GM12878 (cell line): ENCODE results near the gene GAREM1. TPM values are rescaled to one million over a fixed set of nuclear protein-coding genes. Genes with fewer than 3 reads are reported as not detected.

ENCODE experiments used
- ATAC-seq: fragments of 200-7000 bp; cut with Tn5 transposase; 3 replicates; pipeline ENCODE4 v1.9.1; 2020; ENCODE audit warnings: mild to moderate bottlenecking, moderate library complexity
- BruUV-seq: library from RNA; stranded (reverse); fragments of 400-500 nt; replicated peaks from 2 replicates; lab custom pipeline; 2021; lab: Mats Ljungman, UMichigan
- CTCF ChIA-PET: fragments of 300-600 bp; sonication (Branson Sonifier 250); formaldehyde crosslinking; extraction: SDS; loops from one replicate; lab custom pipeline; 2021; ENCODE audit warnings: inconsistent platforms; lab: Yijun Ruan, JAX
- POLR2A ChIA-PET: fragments of 350-600 bp; formaldehyde crosslinking; extraction: SDS; loops from one replicate; lab custom pipeline; 2021; ENCODE audit warnings: inconsistent platforms; lab: Charles Lee
- RAD21 ChIA-PET: fragments of 300-600 bp; sonication (Branson Sonifier 250); formaldehyde crosslinking; loops from one replicate; lab custom pipeline; 2023; ENCODE audit warnings: antibody characterized with exemption; ENCODE audit not compliant: unreplicated experiment; lab: Charles Lee
- SMC1A ChIA-PET: fragments of 300-600 bp; sonication (Branson Sonifier 250); formaldehyde crosslinking; loops from one replicate; lab custom pipeline; 2023; ENCODE audit not compliant: unreplicated experiment, uncharacterized antibody; lab: Charles Lee
- DNase-seq: peaks from one replicate; pipeline ENCODE4 v3.0.0-alpha.2; 2011; ENCODE audit warnings: low read depth, low spot score
- FAIRE-seq: peaks from 3 replicates; lab custom pipeline; 2011; peaks lifted over from hg19 to GRCh38; lab: Jason Lieb, UNC
- H2AFZ ChIP-seq: 2 replicates; pipeline ENCODE4 v1.6.0; 2011; ENCODE audit warnings: low read depth, low read length, control low read depth; ENCODE audit not compliant: control insufficient read depth
- H3K27ac ChIP-seq: 2 replicates; pipeline ENCODE4 v1.5.1; 2011; ENCODE audit warnings: control low read depth; ENCODE audit not compliant: control insufficient read depth, insufficient read depth
- H3K27me3 ChIP-seq, 2 experiments: replicated peaks in 1 of 2; 2 replicates each; pipeline versions ENCODE4 v1.6.0 to v1.6.1; 2011; ENCODE audit warnings: low read length in 1 of 2; ENCODE audit not compliant: control insufficient read depth in 2 of 2, insufficient read depth in 2 of 2
- H3K36me3 ChIP-seq, 2 experiments: 2 replicates each; pipeline ENCODE4 v1.5.1; 2011; ENCODE audit warnings: low read length in 1 of 2; ENCODE audit not compliant: control insufficient read depth in 2 of 2, insufficient read depth in 2 of 2
- H3K4me1 ChIP-seq: 2 replicates; pipeline ENCODE4 v1.6.1; 2011; ENCODE audit warnings: mild to moderate bottlenecking, low read length, moderate library complexity, mixed read lengths; ENCODE audit not compliant: control insufficient read depth, insufficient read depth
- H3K4me2 ChIP-seq: 2 replicates; pipeline ENCODE4 v1.6.0; 2011; ENCODE audit warnings: control low read depth; ENCODE audit not compliant: control insufficient read depth, insufficient read depth
- H3K4me3 ChIP-seq: fragments of 200-600 bp; sonication (generic); 2 replicates; pipeline ENCODE4 v1.5.1; 2016
- H3K79me2 ChIP-seq: 2 replicates; pipeline ENCODE4 v1.6.0; 2011; ENCODE audit warnings: low read length; ENCODE audit not compliant: control insufficient read depth, insufficient read depth
- H3K9ac ChIP-seq: 2 replicates; pipeline ENCODE4 v1.8.0; 2011; ENCODE audit warnings: low read length, control low read depth, mixed read lengths; ENCODE audit not compliant: control insufficient read depth, insufficient read depth
- H3K9me3 ChIP-seq: replicated peaks from 3 replicates; pipeline ENCODE4 v1.5.1; 2011; ENCODE audit warnings: mild to moderate bottlenecking, low read length; ENCODE audit not compliant: control insufficient read depth, insufficient read depth
- H4K20me1 ChIP-seq: 2 replicates; pipeline ENCODE4 v1.6.0; 2011; ENCODE audit not compliant: control insufficient read depth, insufficient read depth
- EGR1 ChIP-seq, 2 experiments: IDR thresholded peaks; 1 replicate in 1 of 2; 2 replicates in 1 of 2; pipeline ENCODE4 v1.6.1; 2011 to 2012; ENCODE audit warnings: low read depth in 2 of 2, low read length in 2 of 2, borderline replicate concordance in 1 of 2, mild to moderate bottlenecking in 1 of 2, moderate library complexity in 1 of 2
- FOXK2 ChIP-seq: fragments of 450-650 bp; IDR thresholded peaks from 2 replicates; pipeline ENCODE4 v1.6.1; 2017; ENCODE audit warnings: mild to moderate bottlenecking, moderate library complexity
- GATAD2B ChIP-seq: fragments of 450-650 bp; conservative IDR thresholded peaks from 2 replicates; pipeline ENCODE4 v1.6.1; 2017; ENCODE audit warnings: low read depth, mild to moderate bottlenecking, moderate library complexity
- IKZF2 ChIP-seq, 2 experiments: fragments of 450-650 bp; IDR thresholded peaks; 2 replicates each; pipeline ENCODE4 v1.6.1; 2017; ENCODE audit warnings: mild to moderate bottlenecking in 2 of 2, moderate library complexity in 2 of 2
- LARP7 ChIP-seq: fragments of 450-650 bp; IDR thresholded peaks from 2 replicates; pipeline ENCODE4 v1.6.1; 2017; ENCODE audit warnings: mild to moderate bottlenecking
- NFXL1 ChIP-seq: fragments of 450-650 bp; IDR thresholded peaks from 2 replicates; pipeline ENCODE4 v1.6.1; 2017; ENCODE audit warnings: antibody characterized with exemption, mild to moderate bottlenecking, borderline replicate concordance
- NFYB ChIP-seq: IDR thresholded peaks from 2 replicates; pipeline ENCODE4 v1.6.1; 2011; ENCODE audit warnings: low read depth, mild to moderate bottlenecking, low read length, improper control_type of control experiment, moderate library complexity; ENCODE audit not compliant: insufficient read depth
- NR2C1 ChIP-seq: fragments of 450-650 bp; IDR thresholded peaks from 2 replicates; pipeline ENCODE4 v1.6.1; 2017; ENCODE audit warnings: antibody characterized with exemption, mild to moderate bottlenecking, moderate library complexity
- RCOR1 ChIP-seq: conservative IDR thresholded peaks from 2 replicates; pipeline ENCODE4 v1.6.1; 2012; ENCODE audit warnings: low read depth, low read length, improper control_type of control experiment
- RELB ChIP-seq: fragments of 450-650 bp; IDR thresholded peaks from 2 replicates; pipeline ENCODE4 v1.6.1; 2017; ENCODE audit warnings: low read depth, mild to moderate bottlenecking, moderate library complexity
- SMAD5 ChIP-seq: IDR thresholded peaks from 2 replicates; pipeline ENCODE4 v1.6.1; 2016; ENCODE audit warnings: antibody characterized with exemption, low read depth
- TAF1 ChIP-seq: IDR thresholded peaks from 2 replicates; pipeline ENCODE4 v1.6.1; 2011; ENCODE audit warnings: mild to moderate bottlenecking, low read depth, low read length, borderline replicate concordance
- TCF12 ChIP-seq: IDR thresholded peaks from 2 replicates; pipeline ENCODE4 v1.6.1; 2011; ENCODE audit warnings: low read depth, mild to moderate bottlenecking, low read length
- ZBTB40 ChIP-seq: fragments of 450-650 bp; IDR thresholded peaks from 2 replicates; pipeline ENCODE4 v1.6.1; 2016; ENCODE audit warnings: mild to moderate bottlenecking, moderate library complexity, borderline replicate concordance
- WGBS: methylation state at CpG from one replicate; pipeline ENCODE4 v1.1.6; 2016; ENCODE audit warnings: low lambda C conversion rate; ENCODE audit not compliant: insufficient replicate concordance, insufficient coverage; ENCODE audit errors: missing lambda C conversion rate; 5-methylcytosine and 5-hydroxymethylcytosine counted together
- in situ Hi-C: fragments of 300-500 bp; cut with MboI; formaldehyde crosslinking; loops from 9 replicates; pipeline ENCODE4 v1.14.3; 2018; ENCODE audit warnings: mixed read lengths
- intact Hi-C: fragments of 100-400 bp; cut with micrococcal nuclease; formaldehyde crosslinking; loops from one replicate; pipeline ENCODE4 v1.14.2; 2022; ENCODE audit not compliant: unreplicated experiment
- polyA plus RNA-seq, 11 experiments: library from polyadenylated mRNA; depleted of rRNA in 4 of 11; unstranded in 6 of 11; stranded (reverse) in 5 of 11; fragments of >200 nt; fragmentation: Nextera tagmentation in 4 of 11; fragmentation: Illumina TruSeq in 1 of 11; extraction: Ambion mirVana in 4 of 11; extraction: Trizol in 1 of 11; gene quantifications; 1 replicate in 1 of 11; 2 replicates in 10 of 11; pipeline versions ENCODE4 v1.2.1 to v1.2.3, GENCODE V29; 2011 to 2016; ENCODE audit warnings: inconsistent platforms in 2 of 11, missing spikeins in 2 of 11, low read depth in 1 of 11
- total RNA-seq, 4 experiments: library from RNA; depleted of rRNA in 3 of 4; stranded (reverse); fragments of >200 nt in 3 of 4; fragmentation: Illumina TruSeq in 1 of 4; extraction: Trizol in 1 of 4; gene quantifications; 2 replicates each; pipeline versions ENCODE4 v1.2.1 to v1.2.3, GENCODE V29; 2013 to 2021

GAREM1 gene
- total and polyA plus RNA-seq, 10 of the 15 experiments (the other 5 are each of a cell fraction or from before 2014, with no cell fraction given): 0.05 to 0.29 (median 0.05) TPM; not detected in 7

- CTCF ChIA-PET: no interaction called here
- no peak for ATAC-seq
Observed at GRCh38 chr18:32480581-32480980, 9.9 kb upstream of the GAREM1 start.

More at GRCh38 chr18:32480581-32480980, 9.9 kb upstream of the GAREM1 start:
- Histone ChIP-seq H3K4me2 (no peak overlapping the region), H3K4me1 (no peaks in the 10 kb centered on the region), H2AFZ (no peak overlapping the region), H3K27ac (no peak overlapping the region), H3K9me3 (no peaks in the 10 kb centered on the region), H3K36me3 (no peaks in the 10 kb centered on the region), H3K4me3 (no peak overlapping the region), H3K27me3 (no peaks in the 10 kb centered on the region; a peak in 1 of 4 replicates), H4K20me1 (no peaks in the 10 kb centered on the region), H3K9ac (no peak overlapping the region), H3K79me2 (no peaks in the 10 kb centered on the region)
- intact Hi-C loops: no loop called here
- 7% methylated on average over 1 of the region's 1 CpG for WGBS
- ChIA-PET POLR2A (no interaction called here), SMC1A (no interaction called here), RAD21 (no interaction called here)
- in situ Hi-C loops: no loop called here
- no TSS peak for BruUV-seq
- DNase-seq (no peak), FAIRE-seq (no peak)
- TF ChIP-seq LARP7 (no peak), SMAD5 (no peak), GATAD2B (no peak), EGR1 (IDR thresholded peaks at IDR 0.05; ENCODE audit: borderline replicate concordance in 1 of 2, low read depth in 2 of 2, low read length in 2 of 2) (no peak), TAF1 (no peak), RELB (no peak), IKZF2 (IDR thresholded peaks at IDR 0.05) (no peak), ZBTB40 (no peak), FOXK2 (no peak), RCOR1 (no peak), TCF12 (no peak), NFXL1 (no peak), NR2C1 (no peak), NFYB (no peak)
